Esophagus squamous epithelium (tissue), 4 donors: Measurements from ENCODE around the gene HRCT1.

ENCODE experiments used
- POLR2A ChIP-seq, 4 donors: fragments of 450-650 bp; IDR thresholded peaks; one replicate each; pipeline ENCODE4 v1.6.1; 2017; ENCODE audit warnings: antibody characterized with exemption in 4 of 4, mild to moderate bottlenecking in 4 of 4, moderate library complexity in 3 of 4
- TF ChIP-seq, protein P1 (sequence below), 6 experiments: fragments of 450-650 bp in 4 of 6; fragments of 200-600 bp in 2 of 6; sonication (generic) in 2 of 6; IDR thresholded peaks; one replicate each; pipeline ENCODE4 v1.5.1; 2016 to 2019; ENCODE audit warnings: antibody characterized with exemption in 6 of 6, mild to moderate bottlenecking in 4 of 6, moderate library complexity in 4 of 6

DNA sequence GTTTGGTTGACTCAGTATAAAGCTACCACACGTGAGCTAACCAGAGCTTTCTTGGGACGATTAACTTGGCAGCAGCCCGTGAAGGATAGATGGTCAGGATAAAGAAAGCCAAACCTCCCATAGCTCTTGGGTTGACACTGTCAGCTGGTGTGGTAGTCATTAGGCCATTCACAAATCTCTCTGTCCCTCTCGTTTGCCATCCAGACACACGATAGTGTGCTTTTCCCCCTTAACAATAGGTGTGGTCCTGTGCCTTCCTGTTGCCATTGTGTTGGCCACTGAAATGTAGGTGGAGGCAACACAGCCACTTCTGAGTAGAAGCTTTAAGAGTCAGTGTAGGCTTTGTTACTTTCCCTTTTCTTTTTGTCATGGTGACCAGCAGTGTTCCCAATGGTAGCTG lies 47.5 kb upstream of the HRCT1 start:
- no peak for TF ChIP-seq POLR2A (IDR thresholded peaks at IDR 0.05)
- TF ChIP-seq, protein P1, sequence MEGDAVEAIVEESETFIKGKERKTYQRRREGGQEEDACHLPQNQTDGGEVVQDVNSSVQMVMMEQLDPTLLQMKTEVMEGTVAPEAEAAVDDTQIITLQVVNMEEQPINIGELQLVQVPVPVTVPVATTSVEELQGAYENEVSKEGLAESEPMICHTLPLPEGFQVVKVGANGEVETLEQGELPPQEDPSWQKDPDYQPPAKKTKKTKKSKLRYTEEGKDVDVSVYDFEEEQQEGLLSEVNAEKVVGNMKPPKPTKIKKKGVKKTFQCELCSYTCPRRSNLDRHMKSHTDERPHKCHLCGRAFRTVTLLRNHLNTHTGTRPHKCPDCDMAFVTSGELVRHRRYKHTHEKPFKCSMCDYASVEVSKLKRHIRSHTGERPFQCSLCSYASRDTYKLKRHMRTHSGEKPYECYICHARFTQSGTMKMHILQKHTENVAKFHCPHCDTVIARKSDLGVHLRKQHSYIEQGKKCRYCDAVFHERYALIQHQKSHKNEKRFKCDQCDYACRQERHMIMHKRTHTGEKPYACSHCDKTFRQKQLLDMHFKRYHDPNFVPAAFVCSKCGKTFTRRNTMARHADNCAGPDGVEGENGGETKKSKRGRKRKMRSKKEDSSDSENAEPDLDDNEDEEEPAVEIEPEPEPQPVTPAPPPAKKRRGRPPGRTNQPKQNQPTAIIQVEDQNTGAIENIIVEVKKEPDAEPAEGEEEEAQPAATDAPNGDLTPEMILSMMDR (IDR thresholded peaks at IDR 0.05) = no peak
